Measurements from ENCODE around the gene POPDC3. TPM values are rescaled to one million over a fixed set of nuclear protein-coding genes. Genes with fewer than 3 reads are reported as not detected.

The POPDC3 gene
- total RNA-seq, 1 experiment from 2014 or later = 5.7 TPM

GRCh38 chr6:105193647-105194046 is 13.8 kb upstream of the POPDC3 start:
- Histone ChIP-seq H4K5ac (ENCODE audit: insufficient read length, low read depth, low read length) (no peak overlapping the region), H3K4me1 (ENCODE audit: insufficient read depth, low read length) (no peaks in the 10 kb centered on the region; the same call in 1 of the 2 replicates), H3K4me2 (ENCODE audit: insufficient read depth, insufficient read length, low read length) (no peak overlapping the region), H3T11ph (ENCODE audit: low read length) (no peak overlapping the region), H3K56ac (ENCODE audit: insufficient read length, low read depth, low read length) (no peak overlapping the region), H2BK5ac (ENCODE audit: insufficient read length, low read length) (no peak overlapping the region), H4K91ac (ENCODE audit: insufficient read length, low read depth, low read length) (no peak overlapping the region), H3K9me3 (ENCODE audit: control insufficient read depth, low read depth, low read length) (no peaks in the 10 kb centered on the region), H2BK12ac (ENCODE audit: insufficient read length, low read depth, low read length) (no peak overlapping the region), H3K79me1 (ENCODE audit: insufficient read depth, low read depth, low read length, poor library complexity, severe bottlenecking) (no peaks in the 10 kb centered on the region), H3K27me3 (ENCODE audit: insufficient read depth, low read length) (no peaks in the 10 kb centered on the region), H3K27ac (ENCODE audit: insufficient read length, low read depth, low read length) (no peak overlapping the region), H2AFZ (ENCODE audit: low read length) (no peak overlapping the region), H2AK5ac (ENCODE audit: insufficient read length, low read length) (no peak overlapping the region), H2BK120ac (ENCODE audit: low read depth, low read length, poor library complexity, severe bottlenecking) (no peak overlapping the region), H4K8ac (replicated peaks; ENCODE audit: insufficient read length, low read depth, low read length) (no peak overlapping the region), H3K4ac (ENCODE audit: low read depth, low read length) (no peak overlapping the region), H3K9ac (ENCODE audit: extremely low read depth, insufficient read length, low read length) (no peak overlapping the region), H3K23ac (ENCODE audit: insufficient read length, low read depth, low read length) (no peak overlapping the region), H4K20me1 (ENCODE audit: control insufficient read depth, insufficient read depth, insufficient read length) (no peaks in the 10 kb centered on the region), H2BK20ac (ENCODE audit: low read depth, low read length, poor library complexity, severe bottlenecking) (no peak overlapping the region), H3K18ac (ENCODE audit: insufficient read length, low read depth, low read length) (no peak overlapping the region), H2BK15ac (ENCODE audit: low read depth, low read length) (no peak overlapping the region), H3K23me2 (ENCODE audit: insufficient read length, low read depth, low read length, poor library complexity, severe bottlenecking) (no peaks in the 10 kb centered on the region), H3K79me2 (ENCODE audit: insufficient read depth, low read length) (no peaks in the 10 kb centered on the region), H3K14ac (ENCODE audit: insufficient read depth, low read length) (no peak overlapping the region)
- H3K9me3 Mint-ChIP-seq = peaks cover 5 to 7% of the 10 kb centered on the region in 2 experiments; a peak in 2 of 5 replicates
- WGBS (ENCODE audit: extremely low coverage, insufficient read length, low lambda C conversion rate) = no CpG with 5 or more reads among the region's 1 CpG
- DNase-seq = no peak
- H3K27ac Mint-ChIP-seq = no peak overlapping the region
- peaks cover 6 to 7% of the 10 kb centered on the region in 2 experiments for H3K4me1 Mint-ChIP-seq
- no peaks in the 10 kb centered on the region for H3K27me3 Mint-ChIP-seq (ENCODE audit: low read depth)
- TF ChIP-seq, protein P1, sequence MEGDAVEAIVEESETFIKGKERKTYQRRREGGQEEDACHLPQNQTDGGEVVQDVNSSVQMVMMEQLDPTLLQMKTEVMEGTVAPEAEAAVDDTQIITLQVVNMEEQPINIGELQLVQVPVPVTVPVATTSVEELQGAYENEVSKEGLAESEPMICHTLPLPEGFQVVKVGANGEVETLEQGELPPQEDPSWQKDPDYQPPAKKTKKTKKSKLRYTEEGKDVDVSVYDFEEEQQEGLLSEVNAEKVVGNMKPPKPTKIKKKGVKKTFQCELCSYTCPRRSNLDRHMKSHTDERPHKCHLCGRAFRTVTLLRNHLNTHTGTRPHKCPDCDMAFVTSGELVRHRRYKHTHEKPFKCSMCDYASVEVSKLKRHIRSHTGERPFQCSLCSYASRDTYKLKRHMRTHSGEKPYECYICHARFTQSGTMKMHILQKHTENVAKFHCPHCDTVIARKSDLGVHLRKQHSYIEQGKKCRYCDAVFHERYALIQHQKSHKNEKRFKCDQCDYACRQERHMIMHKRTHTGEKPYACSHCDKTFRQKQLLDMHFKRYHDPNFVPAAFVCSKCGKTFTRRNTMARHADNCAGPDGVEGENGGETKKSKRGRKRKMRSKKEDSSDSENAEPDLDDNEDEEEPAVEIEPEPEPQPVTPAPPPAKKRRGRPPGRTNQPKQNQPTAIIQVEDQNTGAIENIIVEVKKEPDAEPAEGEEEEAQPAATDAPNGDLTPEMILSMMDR (conservative IDR thresholded peaks at IDR 0.05) = no peak
- H3K4me3 Mint-ChIP-seq = no peak overlapping the region
- no peaks in the 10 kb centered on the region; a peak in 2 of 7 replicates for H3K36me3 Mint-ChIP-seq (ENCODE audit: insufficient read depth in 1 of 3, low read depth in 3 of 3)
